ENCODE measurements around the gene HDAC10.
"Not testable (repeated sequence)": the region's sequence is repeated elsewhere in the genome, so short reads cannot be mapped to it uniquely, and the experiment has no call there.

HDAC10 gene

GRCh38 chr22:50285568-50286229, 34.6 kb upstream of the HDAC10 start:
- DNase-seq = no peak

- no peak for DNase-seq
These were observed 33.4 kb upstream of the HDAC10 start for GRCh38 chr22:50284479-50284878.

DNA sequence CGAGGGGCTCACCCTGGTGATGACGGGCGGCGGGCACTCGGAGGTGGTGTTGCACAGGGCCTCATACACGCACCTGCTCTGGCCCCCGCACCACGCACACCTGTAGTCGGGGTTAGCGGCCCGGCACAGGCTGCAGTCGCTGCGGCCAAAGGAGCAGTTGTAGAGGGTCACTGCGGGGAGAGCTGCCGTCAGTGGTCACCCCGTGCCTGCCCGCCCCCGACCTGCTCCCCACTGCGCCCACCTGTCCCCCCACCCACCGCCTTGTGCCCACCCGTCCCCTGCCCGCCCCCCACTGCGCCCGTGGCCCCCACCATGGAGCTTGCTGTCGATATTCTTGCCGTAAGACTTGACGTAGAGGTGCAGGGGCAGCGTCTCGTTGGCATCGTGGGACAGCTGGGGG, 32.8 kb upstream of the HDAC10 start:
- no peak for DNase-seq

- no peak for DNase-seq
These were observed 31.5 kb upstream of the HDAC10 start for GRCh38 chr22:50282361-50283155.

DNA sequence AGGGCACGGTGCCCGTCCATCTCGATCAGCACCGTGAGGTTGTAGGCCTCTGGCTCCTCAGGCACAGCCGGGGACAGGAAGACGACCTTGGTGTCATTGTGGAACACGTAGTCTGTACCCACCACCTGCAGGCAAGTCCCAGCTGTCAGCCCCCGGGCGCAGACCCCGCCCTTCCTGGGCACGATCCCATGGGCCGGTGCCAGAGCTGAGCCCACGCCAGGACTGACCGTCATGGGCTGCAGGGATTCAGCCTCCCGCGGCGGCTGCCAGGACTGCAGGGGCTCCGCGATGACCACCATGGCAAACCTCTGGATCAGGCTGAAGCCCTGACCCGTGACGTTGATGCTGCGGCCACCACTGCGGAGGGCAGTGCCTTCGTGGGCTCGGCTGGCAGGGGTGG, 30.9 kb upstream of the HDAC10 start:
- DNase-seq = no peak

GRCh38 chr22:50281384-50281760, 30.3 kb upstream of the HDAC10 start:
- no peak for DNase-seq

DNA sequence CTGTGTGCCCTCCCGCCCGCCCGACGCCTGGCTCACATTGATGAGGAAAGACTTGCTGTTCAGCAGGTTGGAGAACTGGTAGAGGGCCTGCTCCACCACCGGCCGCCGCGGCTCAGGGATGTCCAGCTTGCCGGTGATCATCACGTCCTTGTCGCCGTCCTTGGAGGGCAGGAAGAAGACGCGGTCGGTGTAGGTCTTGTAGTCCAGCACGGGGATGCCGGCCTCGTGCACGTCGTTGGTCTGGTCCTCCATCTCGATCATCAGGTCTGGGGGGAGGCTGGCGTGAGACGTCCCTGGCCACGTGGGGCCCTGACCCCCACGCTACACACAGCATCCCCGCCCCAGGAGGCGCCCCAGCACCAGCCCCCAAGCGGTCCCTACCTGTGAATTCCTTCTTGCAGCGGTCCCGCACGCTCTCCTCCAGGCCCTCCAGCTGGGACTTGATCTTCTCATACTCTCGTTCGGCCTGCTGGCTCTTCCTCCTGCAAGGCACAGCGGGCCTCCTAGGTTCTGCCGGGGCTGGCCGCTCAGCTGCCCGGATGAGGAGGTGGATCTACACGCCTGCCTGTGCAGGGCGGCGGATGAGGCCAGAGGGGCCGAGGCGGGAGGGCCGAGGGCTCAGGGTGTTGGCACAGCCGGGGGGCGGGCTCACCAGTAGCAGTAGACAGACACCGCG, 29.8 kb upstream of the HDAC10 start:
- no peak for DNase-seq

DNA sequence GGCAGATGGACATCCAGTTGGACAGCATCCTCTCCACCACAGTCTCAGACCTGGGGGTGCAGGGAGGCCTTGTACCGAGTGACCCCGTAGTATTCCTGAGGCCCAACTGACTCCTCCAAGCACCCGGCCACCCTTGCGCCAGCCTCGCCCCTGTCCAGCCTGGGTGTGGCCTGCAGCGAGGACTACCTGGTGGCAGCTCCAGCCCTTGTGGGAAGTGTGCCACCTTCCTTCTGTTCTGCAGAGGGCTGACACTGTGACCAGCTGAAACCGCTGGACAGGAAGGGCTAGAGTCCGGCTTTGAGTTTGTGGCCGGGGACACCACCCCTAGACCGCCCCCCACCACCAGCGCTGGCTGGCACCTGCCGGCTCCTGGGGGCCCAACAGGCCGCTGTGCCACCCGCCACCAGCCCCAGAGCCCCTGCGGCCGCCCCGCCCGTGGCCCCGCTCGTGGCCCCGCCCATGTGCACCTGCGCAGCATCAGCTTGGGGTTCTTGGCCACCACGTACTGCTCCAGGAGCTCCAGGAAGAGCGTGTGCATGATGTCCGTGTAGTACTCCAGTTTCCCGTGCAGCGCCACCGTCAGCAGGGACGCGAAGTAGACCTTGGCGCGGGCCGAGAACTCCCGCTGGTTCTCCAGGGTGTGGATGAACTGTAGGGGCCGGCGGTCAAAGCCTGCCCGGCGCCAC, 29.1 kb upstream of the HDAC10 start:
- no peak for DNase-seq

GRCh38 chr22:50278956-50279619, 28.0 kb upstream of the HDAC10 start:
- no peak for DNase-seq

GRCh38 chr22:50278461-50278860, 27.4 kb upstream of the HDAC10 start:
- DNase-seq = no peak

GRCh38 chr22:50277761-50278160, 26.7 kb upstream of the HDAC10 start:
- DNase-seq = no peak

GRCh38 chr22:50276143-50276542, 25.1 kb upstream of the HDAC10 start:
- DNase-seq = no peak

DNA sequence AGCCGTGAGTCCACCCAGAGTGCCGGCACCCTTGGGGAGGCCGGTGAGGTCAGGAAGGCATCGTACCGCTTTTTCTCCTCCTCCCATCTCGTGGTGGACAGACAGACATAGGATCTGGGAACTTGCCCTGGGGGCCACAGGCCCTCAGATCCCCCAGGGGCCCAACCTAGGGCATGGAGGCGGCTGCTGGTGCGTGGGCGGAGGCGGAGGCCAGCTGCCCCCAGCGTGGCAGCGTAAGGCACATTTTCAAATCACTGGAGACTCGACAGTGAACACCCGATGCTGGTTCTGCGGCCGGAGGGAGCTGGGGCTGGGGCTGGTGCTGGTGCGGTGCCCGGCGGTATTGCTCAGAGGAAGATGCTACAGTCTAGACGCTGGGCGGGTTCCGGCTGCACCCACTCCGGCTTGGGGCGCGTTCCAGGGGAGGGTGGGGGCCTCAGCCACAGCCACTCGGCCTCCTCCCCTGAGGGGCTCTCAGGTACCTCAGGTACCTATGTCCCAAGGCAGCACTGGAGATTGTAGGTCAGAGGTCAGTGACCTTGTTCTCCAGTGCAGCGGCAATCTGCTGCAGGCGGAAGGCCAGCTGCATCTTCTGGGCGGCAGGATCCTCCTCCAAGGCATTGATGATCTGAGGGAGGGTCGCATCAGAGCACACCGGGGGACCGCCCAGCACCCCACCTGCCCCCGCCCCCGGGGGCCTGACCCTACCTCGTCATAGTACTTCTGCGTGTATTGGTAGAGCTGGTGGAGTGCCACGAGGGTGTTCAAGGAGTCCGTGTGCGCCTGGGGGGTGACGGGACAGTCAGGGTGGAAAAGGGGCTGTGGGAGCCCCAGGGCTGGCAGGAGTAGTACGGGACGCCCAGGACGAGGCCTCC, 24.4 kb upstream of the HDAC10 start:
- no peak for DNase-seq

GRCh38 chr22:50274771-50275170, 23.7 kb upstream of the HDAC10 start:
- DNase-seq = no peak

DNA sequence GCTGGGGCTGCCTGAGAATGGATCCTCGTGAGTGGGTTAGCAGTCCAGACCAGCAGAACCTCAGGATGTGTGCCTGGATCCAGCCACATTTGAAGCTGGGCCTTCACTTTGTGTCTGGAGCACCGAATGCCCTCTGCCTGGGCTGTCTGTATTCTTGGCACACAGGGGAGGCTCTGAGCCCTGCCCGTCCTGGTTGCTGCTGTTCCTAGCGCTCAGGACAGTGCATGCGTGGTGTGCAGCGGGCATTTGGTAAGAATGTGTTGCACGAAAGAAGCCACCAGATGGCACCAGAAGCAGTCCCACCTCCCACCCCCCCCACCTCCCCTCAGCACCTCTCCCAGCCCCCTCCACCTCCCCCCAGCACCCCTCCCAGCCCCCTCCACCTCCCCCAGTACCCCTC, 23.2 kb upstream of the HDAC10 start:
- peak; percentile 50 for DNase-seq

DNA sequence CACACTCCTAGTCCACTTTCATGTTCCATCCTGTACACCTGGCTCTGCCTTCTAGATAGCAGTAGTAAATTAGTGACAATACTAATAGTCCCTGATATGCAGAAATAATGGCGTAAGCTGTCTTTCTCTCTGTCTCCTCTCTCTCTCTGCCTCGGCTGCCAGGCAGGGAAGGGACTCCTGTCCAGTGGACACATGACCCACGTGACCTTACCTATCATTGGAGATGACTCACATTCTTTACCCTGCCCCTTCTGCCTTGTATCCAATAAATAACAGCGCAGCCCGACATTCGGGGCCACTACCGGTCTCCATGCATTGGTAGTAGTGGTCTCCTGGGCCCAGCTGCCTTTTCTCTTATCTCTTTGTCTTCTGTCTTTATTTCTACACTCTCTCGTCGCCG, 22.7 kb upstream of the HDAC10 start:
- not testable (repeated sequence) for DNase-seq

- DNase-seq = not testable (repeated sequence)
These were observed 22.3 kb upstream of the HDAC10 start for GRCh38 chr22:50273352-50273751.

GRCh38 chr22:50272044-50272802, 21.2 kb upstream of the HDAC10 start:
- DNase-seq = no peak

DNA sequence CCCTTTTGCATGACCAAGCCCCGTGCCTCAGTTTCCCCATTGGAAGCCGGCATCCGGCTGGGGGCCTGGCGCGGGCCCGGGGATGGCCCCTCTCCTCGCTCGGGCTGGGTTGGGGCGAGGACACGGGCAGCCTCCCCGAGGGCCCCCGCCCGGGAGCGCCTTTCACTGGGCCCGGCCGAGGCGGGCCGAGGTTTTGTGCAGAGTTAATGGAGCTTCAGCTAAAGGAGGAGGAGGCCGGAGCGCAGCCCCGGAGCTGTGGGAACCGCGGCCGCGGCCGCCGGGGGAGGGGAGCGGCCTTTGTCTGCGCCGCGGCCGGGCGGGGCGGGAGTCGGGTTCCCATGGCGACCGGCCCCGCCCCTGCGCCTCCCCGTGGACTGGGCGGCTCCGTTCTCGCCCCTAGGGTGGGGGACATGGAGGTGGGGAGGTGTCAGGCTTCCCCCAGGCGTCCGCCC, 20.5 kb upstream of the HDAC10 start:
- peak; percentile 75 for DNase-seq

DNA sequence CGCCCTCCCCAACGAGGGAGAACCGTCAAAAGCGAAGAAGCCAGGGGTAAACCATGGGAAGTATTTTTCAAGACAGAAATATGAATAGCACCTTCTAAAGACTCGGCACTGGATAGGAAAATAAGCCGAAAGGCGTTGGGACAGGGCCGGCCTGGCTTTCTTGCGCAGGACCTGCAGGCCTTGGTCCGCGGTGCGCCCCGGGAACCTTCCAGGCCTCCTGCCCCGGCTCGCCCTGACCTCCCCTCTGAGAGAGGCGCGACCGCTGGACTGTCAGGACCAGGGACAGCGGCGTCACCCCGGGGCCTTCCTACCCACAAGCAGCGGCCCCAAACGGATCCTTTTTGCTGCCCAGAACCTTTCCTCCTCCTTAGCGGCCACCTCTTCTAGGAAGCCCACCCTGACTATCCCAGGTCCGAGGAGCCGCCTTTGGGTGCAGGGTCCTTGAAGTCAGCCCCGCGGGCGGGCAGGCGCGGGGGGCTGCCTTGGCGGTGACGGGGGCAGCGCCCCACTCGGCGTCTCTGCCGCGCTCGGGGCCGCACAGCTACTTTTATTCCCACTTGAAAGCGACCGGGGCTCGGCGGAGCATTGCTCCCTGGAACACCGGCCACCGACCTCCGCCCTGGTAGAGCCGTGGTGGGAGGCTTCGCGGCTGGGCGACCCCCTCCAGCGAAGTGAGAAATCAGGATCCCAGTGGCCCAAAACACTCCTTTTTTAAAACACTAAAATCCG, 19.8 kb upstream of the HDAC10 start:
- DNase-seq = no peak
